IPS-NIHi11 (cell line): ENCODE results near the gene FREY1.
"Not testable (repeated sequence)": the region's sequence is repeated elsewhere in the genome, so short reads cannot be mapped to it uniquely, and the experiment has no call there.

Experiments
- DNase-seq: peaks from one replicate; pipeline ENCODE4 v3.0.0; 2012; ENCODE audit warnings: mixed read lengths, low spot score

Gene FREY1

GRCh38 chr11:45913942-45914635 lies 7.0 kb upstream of the FREY1 start:
- DNase-seq: no peak

- DNase-seq: no peak
Measured at GRCh38 chr11:45913514-45913913, 6.4 kb upstream of the FREY1 start.

- no peak for DNase-seq
Measured at GRCh38 chr11:45910623-45911022, 3.6 kb upstream of the FREY1 start.

- no peak for DNase-seq
Measured at GRCh38 chr11:45909594-45910475, 2.8 kb upstream of the FREY1 start.

GRCh38 chr11:45907911-45908370 lies 870 bp upstream of the FREY1 start:
- DNase-seq: no peak

DNA sequence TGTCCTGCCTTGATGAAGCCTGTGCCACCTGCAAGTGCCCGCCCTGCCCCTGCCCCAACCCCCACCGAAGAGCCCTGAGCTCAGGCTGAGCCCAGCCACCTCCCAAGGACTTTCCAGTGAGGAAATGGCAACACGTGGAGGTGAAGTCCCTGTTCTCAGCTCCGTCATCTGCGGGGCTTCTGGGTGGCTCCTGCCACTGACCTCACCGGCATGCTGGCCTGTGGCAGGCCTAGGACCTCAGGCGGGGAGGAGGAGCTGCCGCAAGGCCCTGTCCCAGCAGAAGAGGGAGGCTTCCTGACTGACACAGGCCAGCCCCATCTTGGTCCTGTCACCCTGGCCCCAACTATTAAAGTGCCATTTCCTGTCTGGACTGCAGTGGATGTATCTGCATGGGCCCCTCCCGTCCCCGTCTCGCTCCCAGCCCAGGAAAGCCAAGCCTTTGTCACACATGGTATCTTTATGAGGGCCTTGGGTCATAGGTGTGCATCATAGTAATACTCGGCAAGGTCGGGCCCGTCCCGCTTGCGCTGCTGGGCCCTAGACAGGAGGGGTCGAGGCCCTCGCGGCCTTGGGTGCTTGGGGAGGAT lies 882 bp downstream of the FREY1 start:
- no peak for DNase-seq

DNA sequence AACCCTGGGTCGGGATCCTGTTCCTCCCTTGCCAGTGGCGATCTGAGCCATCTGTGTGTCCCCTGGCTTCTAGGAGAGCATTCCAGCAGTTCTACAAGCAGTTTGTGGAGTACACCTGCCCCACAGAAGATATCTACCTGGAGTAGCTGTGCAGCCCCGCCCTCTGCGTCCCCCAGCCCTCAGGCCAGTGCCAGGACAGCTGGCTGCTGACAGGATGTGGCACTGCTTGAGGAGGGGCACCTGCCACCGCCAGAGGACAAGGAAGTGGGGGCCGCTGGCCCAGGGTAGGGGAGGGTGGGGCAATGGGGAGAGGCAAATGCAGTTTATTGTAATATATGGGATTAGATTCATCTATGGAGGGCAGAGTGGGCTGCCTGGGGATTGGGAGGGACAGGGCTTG lies 1.5 kb downstream of the FREY1 start:
- not testable (repeated sequence) for DNase-seq

GRCh38 chr11:45905095-45905494 lies 2.0 kb downstream of the FREY1 start:
- DNase-seq: no peak

DNA sequence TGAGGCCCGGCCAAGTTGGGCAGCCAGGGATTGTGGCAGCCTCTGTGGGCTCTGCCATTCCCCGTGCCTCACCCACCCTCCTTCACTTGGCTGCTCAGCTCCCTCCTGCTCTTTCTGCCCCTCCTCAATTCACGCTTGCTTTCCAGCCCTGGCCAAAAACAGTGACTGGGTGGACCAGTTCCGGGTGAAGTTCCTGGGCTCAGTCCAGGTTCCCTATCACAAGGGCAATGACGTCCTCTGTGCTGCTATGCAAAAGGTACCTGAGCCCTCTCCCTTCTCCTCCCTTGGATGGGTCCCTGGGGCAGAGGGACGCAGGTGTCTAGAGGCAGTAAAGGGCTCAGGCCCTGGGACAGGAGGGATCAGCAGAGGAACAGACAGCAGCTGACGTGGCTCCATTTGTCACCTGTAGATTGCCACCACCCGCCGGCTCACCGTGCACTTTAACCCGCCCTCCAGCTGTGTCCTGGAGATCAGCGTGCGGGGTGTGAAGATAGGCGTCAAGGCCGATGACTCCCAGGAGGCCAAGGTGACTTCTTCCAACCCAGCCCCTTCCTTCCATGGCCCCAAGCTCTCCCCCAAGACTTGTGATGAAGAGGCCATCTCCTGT lies 2.7 kb downstream of the FREY1 start:
- no peak for DNase-seq

DNA sequence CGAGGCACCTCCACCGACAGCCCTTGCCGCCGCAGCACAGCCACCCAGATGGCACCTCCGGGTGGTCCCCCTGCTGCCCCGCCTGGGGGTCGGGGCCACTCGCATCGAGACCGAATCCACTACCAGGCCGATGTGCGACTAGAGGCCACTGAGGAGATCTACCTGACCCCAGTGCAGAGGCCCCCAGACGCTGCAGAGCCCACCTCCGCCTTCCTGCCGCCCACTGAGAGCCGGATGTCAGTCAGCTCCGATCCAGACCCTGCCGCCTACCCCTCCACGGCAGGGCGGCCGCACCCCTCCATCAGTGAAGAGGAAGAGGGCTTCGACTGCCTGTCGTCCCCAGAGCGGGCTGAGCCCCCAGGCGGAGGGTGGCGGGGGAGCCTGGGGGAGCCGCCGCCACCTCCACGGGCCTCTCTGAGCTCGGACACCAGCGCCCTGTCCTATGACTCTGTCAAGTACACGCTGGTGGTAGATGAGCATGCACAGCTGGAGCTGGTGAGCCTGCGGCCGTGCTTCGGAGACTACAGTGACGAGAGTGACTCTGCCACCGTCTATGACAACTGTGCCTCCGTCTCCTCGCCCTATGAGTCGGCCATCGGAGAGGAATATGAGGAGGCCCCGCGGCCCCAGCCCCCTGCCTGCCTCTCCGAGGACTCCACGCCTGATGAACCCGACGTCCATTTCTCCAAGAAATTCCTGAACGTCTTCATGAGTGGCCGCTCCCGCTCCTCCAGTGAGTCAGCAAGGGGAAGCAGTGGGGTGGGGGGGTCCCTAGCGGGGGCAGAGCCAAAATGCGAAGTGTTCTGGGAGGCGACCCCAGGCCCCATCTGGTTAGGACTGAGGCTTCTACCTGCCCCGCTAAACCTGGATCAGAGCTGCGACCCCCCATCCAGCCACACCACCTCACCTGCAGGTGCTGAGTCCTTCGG lies 4.4 kb downstream of the FREY1 start:
- no peak for DNase-seq

GRCh38 chr11:45901626-45902025 lies 5.4 kb downstream of the FREY1 start:
- DNase-seq: no peak

GRCh38 chr11:45900916-45901617 lies 6.0 kb downstream of the FREY1 start:
- DNase-seq: no peak

DNA sequence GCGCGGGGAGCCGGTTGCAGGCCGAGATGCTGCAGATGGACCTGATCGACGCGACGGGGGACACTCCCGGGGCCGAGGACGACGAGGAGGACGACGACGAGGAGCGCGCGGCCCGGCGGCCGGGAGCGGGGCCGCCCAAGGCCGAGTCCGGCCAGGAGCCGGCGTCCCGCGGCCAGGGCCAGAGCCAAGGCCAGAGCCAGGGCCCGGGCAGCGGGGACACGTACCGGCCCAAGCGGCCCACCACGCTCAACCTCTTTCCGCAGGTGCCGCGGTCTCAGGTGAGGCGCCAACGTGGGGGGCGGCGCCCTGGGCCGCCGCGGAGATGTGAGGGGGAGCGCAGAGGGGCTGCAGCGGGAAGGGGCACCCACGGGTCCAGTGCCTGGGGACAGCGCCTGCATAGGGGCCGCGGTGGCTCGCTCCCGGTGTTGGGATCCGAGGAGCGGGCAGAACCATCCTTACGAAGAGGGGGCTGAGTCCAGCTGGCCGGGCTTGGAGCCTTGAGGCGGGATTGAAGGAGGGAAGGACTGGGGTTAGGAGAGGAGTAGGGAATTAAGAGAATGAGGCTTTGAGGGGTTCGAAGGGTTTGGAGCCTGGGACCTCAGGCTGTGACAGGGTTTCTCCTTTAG lies 6.8 kb downstream of the FREY1 start:
- not testable (repeated sequence) for DNase-seq

- peak; percentile 95 for DNase-seq
Measured at GRCh38 chr11:45899448-45900174, 7.5 kb downstream of the FREY1 start.

- no peak for DNase-seq
Measured at GRCh38 chr11:45899086-45899447, 8.0 kb downstream of the FREY1 start.

DNA sequence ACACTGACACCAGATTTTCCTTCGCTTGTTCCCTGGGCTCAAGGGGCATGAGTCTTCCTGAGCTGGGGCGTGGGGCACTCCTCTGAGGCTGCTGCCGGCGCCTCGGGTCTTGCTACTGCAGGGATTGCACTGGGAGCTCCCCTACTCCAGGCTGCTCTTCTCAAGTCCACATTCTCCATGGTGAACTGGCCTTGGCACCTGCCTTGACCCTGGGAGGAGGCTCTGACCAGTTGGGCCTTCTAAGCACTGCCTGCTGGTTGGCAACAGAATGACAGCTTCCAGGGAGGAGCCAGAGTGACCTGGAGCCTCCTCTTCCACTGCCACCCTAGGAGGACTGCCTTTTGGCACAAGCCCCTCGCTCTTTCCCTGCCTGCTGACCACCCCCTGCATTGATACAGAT lies 9.5 kb downstream of the FREY1 start:
- no peak for DNase-seq

DNA sequence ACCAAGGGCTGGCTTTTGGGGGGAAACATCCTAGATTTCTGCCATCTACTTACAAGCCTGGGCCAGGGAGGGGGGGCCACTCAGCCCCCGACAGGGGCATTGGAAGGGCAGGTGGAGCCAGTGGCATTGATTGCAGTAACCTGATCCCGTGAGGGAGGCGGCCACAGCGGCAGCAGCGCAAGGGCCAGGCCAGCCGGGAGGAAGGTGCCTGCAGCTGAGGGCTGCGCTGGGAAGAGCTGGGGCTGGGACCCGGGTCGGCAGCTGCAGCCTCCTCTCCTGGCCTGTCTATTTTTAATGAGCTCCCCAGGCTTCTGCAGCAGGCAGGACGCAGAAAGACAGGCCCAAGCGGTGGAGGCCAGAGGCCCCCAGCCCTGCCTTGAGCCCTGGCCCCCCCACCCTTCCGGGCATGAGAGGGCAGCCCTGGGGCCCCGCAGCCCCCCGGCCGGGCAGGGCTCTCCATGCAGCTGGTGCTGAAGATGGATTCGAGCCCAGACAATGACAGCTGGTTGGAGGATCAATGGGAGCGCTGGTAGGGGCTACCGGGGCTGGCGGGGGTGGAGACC lies 10.6 kb downstream of the FREY1 start:
- peak; percentile 79 for DNase-seq

- no peak for DNase-seq
Measured at GRCh38 chr11:45895553-45896259, 11.4 kb downstream of the FREY1 start.
